ENCODE measurements around the gene TIMD4.
"Not testable (repeated sequence)": the region's sequence is repeated elsewhere in the genome, so short reads cannot be mapped to it uniquely, and the experiment has no call there.

DNA sequence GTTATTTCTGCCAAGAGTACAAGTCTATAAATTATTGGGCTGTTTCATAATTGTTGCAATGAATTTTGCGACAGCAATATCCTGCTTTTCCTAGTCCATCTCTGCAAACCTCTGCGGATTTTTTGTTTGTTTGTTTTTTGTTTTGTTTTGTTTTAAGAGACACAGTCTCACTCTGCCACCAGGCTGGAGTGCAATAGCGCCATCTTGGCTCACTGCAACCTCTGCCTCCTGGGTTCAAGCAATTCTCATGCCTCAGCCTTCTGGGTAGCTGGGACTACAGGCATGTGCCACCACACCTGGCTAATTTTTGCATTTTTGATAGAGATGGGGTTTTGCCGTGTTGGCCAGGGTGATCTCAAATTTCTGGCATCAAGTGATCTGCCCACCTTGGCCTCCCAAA lies 37.3 kb downstream of the TIMD4 start:
- TF ChIP-seq, protein P1, sequence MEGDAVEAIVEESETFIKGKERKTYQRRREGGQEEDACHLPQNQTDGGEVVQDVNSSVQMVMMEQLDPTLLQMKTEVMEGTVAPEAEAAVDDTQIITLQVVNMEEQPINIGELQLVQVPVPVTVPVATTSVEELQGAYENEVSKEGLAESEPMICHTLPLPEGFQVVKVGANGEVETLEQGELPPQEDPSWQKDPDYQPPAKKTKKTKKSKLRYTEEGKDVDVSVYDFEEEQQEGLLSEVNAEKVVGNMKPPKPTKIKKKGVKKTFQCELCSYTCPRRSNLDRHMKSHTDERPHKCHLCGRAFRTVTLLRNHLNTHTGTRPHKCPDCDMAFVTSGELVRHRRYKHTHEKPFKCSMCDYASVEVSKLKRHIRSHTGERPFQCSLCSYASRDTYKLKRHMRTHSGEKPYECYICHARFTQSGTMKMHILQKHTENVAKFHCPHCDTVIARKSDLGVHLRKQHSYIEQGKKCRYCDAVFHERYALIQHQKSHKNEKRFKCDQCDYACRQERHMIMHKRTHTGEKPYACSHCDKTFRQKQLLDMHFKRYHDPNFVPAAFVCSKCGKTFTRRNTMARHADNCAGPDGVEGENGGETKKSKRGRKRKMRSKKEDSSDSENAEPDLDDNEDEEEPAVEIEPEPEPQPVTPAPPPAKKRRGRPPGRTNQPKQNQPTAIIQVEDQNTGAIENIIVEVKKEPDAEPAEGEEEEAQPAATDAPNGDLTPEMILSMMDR (conservative IDR thresholded peaks at IDR 0.05) = not testable (repeated sequence)
- not testable (repeated sequence) for TF ChIP-seq EZH2 (IDR thresholded peaks at IDR 0.05; ENCODE audit: low read depth)

All from PC-9 (cell line).